Vagina (tissue), 2 donors: Measurements from ENCODE around the gene PCDHB13. TPM values are rescaled to one million over a fixed set of nuclear protein-coding genes. Genes with fewer than 3 reads are reported as not detected.
"Not testable (repeated sequence)": the region's sequence is repeated elsewhere in the genome, so short reads cannot be mapped to it uniquely, and the experiment has no call there.

Experiments used
- DNase-seq, 2 donors: peaks; one replicate each; pipeline ENCODE4 v3.0.0-alpha.2; 2017; ENCODE audit errors: extremely low spot score in 2 of 2
- H3K27ac ChIP-seq: fragments of 200-600 bp; sonication (generic); one replicate; pipeline ENCODE4 v1.5.1; 2019
- H3K27me3 ChIP-seq: fragments of 200-600 bp; sonication (generic); one replicate; pipeline ENCODE4 v1.5.1; 2019
- H3K36me3 ChIP-seq, 2 donors: fragments of 200-600 bp; sonication (generic); one replicate each; pipeline ENCODE4 v1.5.1; 2017 to 2019
- H3K4me1 ChIP-seq: fragments of 200-600 bp; sonication (generic); one replicate; pipeline ENCODE4 v1.5.1; 2019
- H3K4me3 ChIP-seq, 2 donors: fragments of 200-600 bp; sonication (generic); 1 replicate in 1 of 2; 2 replicates in 1 of 2; pipeline ENCODE4 v1.5.1; 2016 to 2019
- H3K9me3 ChIP-seq: fragments of 200-600 bp; sonication (generic); one replicate; pipeline ENCODE4 v1.5.1; 2019
- POLR2A ChIP-seq, 2 donors: fragments of 450-650 bp; IDR thresholded peaks; one replicate each; pipeline ENCODE4 v1.6.1; 2017; ENCODE audit warnings: antibody characterized with exemption in 2 of 2, mild to moderate bottlenecking in 2 of 2, moderate library complexity in 2 of 2
- POLR2AphosphoS5 ChIP-seq, 2 donors: sonication (generic); formaldehyde crosslinking; IDR thresholded peaks; one replicate each; pipeline ENCODE4 v1.9.0; 2017; ENCODE audit warnings: antibody characterized with exemption in 2 of 2, mild to moderate bottlenecking in 2 of 2, low read depth in 1 of 2; ENCODE audit not compliant: insufficient read depth in 1 of 2
- intact Hi-C: fragments of 100-400 bp; cut with DNase I; formaldehyde crosslinking; loops from one replicate; pipeline ENCODE4 v1.15.1; 2023
- total RNA-seq: library from RNA; depleted of rRNA; stranded (reverse); fragments of >200 nt; gene quantifications from one replicate; pipeline ENCODE4 v1.2.3, GENCODE V29; 2016
- TF ChIP-seq, protein P1 (sequence below), 3 experiments: fragments of 450-650 bp in 2 of 3; fragments of 200-600 bp in 1 of 3; sonication (generic) in 1 of 3; IDR thresholded peaks; one replicate each; pipeline ENCODE4 v1.5.1; 2017 to 2019; ENCODE audit warnings: antibody characterized with exemption in 3 of 3, mild to moderate bottlenecking in 2 of 3, moderate library complexity in 2 of 3

PCDHB13 gene
- total RNA-seq, result 3.7 TPM

DNA sequence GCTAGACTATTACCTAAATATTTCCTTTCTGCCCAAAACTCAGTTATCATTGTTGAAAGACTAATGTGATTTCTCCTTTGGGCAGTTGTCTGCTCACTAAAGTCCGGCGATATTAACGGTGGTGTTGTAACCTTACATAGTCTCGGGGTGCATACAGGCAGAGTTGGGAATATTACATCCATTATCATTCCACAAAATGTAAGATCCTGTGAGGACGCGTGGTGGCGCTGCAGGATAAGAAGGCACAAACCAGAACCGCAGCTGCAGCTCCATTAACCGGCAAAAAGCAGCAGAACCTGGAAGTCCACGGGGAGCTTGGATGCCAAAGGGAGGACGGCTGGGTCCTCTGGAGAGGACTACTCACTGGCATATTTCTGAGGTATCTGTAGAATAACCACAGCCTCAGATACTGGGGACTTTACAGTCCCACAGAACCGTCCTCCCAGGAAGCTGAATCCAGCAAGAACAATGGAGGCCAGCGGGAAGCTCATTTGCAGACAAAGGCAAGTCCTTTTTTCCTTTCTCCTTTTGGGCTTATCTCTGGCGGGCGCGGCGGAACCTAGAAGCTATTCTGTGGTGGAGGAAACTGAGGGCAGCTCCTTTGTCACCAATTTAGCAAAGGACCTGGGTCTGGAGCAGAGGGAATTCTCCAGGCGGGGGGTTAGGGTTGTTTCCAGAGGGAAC lies at the start of gene PCDHB13:
Gene PCDHB13, plus strand, starts transcription at position 264 of the 684 bp plus-strand sequence. Its CDS starts 205 bp downstream, at position 469.
- H3K27me3 ChIP-seq, H3K27ac ChIP-seq, intact Hi-C loops, H3K4me1 ChIP-seq, H3K36me3 ChIP-seq, DNase-seq: not testable (repeated sequence)
- H3K9me3 ChIP-seq, result peaks cover 22% of the 10 kb centered on the region
- H3K4me3 ChIP-seq, result peak within 1 kb of the TSS in 1 of 2 donors; percentile 11

DNA sequence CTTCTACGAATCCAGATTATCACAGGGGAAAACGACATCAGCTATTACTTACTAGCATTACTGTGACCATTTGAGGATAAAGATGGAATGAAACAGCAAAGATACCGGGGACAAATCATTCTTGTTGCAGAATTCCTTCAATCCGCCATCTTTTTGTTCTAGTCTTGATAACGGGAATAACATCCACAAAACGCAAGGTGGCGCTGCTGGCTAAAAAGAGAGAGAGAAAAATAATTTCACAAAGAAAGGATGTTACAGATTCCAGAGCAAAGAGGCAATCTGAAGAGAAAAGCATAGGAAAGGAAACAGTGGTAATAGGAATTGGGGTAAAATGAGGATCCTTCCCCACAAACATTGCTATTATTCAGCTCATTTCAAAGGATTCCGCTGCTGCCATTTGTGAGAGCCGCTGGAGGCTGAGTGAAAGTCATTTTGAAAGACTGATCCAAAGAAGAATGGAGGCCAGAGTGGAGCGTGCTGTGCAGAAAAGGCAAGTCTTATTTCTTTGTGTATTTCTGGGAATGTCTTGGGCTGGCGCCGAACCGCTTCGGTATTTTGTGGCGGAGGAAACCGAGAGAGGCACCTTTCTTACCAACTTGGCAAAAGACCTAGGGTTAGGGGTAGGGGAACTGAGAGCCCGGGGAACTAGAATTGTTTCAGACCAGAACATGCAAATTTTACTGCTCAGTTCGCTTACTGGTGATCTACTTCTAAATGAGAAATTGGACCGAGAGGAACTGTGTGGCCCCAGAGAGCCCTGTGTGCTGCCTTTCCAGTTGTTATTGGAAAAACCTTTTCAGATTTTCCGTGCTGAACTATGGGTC lies 41.1 kb upstream of the PCDHB13 start, which contains the start of gene PCDHB7:
Gene PCDHB7, plus strand, starts transcription at position 264 of the 824 bp plus-strand sequence. Its CDS starts 192 bp downstream, at position 456.
- H3K9me3 ChIP-seq, result peaks cover 15% of the 10 kb centered on the region
- peak within 1 kb of the TSS in 1 of 2 donors; percentile 9 for H3K4me3 ChIP-seq
- intact Hi-C loops, result no loop called here

DNA sequence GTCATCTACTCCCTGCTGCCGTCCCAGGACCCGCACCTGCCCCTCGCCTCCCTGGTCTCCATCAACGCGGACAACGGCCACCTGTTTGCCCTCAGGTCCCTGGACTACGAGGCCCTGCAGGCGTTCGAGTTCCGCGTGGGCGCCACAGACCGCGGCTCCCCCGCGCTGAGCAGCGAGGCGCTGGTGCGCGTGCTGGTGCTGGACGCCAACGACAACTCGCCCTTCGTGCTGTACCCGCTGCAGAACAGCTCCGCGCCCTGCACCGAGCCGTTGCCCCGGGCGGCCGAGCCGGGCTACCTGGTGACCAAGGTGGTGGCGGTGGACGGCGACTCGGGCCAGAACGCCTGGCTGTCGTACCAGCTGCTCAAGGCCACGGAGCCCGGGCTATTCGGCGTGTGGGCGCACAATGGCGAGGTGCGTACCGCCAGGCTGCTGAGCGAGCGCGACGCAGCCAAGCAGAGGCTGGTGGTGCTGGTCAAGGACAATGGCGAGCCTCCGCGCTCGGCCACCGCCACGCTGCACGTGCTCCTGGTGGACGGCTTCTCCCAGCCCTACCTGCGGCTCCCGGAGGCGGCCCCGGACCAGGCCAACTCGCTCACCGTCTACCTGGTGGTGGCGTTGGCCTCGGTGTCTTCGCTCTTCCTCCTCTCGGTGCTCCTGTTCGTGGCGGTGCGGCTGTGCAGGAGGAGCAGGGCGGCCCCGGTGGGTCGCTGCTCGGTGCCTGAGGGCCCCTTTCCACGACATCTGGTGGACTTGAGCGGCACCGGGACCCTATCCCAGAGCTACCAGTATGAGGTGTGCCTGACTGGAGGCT lies 39.2 kb upstream of the PCDHB13 start:
- not testable (repeated sequence) for H3K36me3 ChIP-seq, H3K4me1 ChIP-seq, H3K27me3 ChIP-seq, H3K4me3 ChIP-seq, H3K27ac ChIP-seq
- DNase-seq, result peak in 1 of 2 donors; percentile 88
- peaks cover 25% of the 10 kb centered on the region for H3K9me3 ChIP-seq
- intact Hi-C loops, result loop anchor here (5.0 kb wide), 1 partner anchor 1598 kb away; the partner anchor contains the start of gene ARHGAP26

More for the DNA sequence above, 41.1 kb upstream of the PCDHB13 start, which contains the start of gene PCDHB7:
- no peak for TF ChIP-seq POLR2AphosphoS5 (IDR thresholded peaks at IDR 0.05; ENCODE audit: insufficient read depth in 1 of 2, low read depth in 1 of 2)
- TF ChIP-seq, protein P1, sequence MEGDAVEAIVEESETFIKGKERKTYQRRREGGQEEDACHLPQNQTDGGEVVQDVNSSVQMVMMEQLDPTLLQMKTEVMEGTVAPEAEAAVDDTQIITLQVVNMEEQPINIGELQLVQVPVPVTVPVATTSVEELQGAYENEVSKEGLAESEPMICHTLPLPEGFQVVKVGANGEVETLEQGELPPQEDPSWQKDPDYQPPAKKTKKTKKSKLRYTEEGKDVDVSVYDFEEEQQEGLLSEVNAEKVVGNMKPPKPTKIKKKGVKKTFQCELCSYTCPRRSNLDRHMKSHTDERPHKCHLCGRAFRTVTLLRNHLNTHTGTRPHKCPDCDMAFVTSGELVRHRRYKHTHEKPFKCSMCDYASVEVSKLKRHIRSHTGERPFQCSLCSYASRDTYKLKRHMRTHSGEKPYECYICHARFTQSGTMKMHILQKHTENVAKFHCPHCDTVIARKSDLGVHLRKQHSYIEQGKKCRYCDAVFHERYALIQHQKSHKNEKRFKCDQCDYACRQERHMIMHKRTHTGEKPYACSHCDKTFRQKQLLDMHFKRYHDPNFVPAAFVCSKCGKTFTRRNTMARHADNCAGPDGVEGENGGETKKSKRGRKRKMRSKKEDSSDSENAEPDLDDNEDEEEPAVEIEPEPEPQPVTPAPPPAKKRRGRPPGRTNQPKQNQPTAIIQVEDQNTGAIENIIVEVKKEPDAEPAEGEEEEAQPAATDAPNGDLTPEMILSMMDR (IDR thresholded peaks at IDR 0.05), result no peak
- TF ChIP-seq POLR2A (IDR thresholded peaks at IDR 0.05), result no peak
- Histone ChIP-seq H3K27me3 (no peaks in the 10 kb centered on the region), H3K4me1 (no peaks in the 10 kb centered on the region), H3K27ac (no peak within 1 kb of the TSS), H3K36me3 (no peaks in the 10 kb centered on the region)
- no peak for DNase-seq

DNA sequence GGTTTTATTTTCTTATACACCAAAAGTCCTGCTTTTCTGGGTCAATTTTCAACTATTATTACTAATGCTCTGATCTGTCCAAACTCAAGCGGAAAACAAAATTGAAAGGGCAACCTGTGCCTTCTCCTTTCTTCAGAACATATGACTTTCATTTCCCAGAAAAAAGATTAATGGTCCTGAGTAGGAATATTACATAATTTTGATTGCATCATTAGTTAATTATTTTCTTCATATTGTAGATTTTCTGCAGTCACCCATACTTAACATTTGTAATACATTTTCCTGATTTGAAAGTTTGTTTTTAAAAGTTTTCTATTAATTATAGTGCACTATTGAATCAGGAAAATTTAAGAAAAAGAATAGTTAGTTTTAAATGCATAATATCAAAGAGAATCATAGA lies 37.8 kb upstream of the PCDHB13 start:
- intact Hi-C loops, result loop anchor here (5.0 kb wide), 1 partner anchor 1596 kb away; the partner anchor contains the start of gene ARHGAP26
- Histone ChIP-seq H3K4me1 (no peaks in the 10 kb centered on the region), H3K36me3 (no peaks in the 10 kb centered on the region), H3K4me3 (no peak overlapping the region), H3K27ac (no peak overlapping the region), H3K27me3 (no peaks in the 10 kb centered on the region), H3K9me3 (peaks cover 29% of the 10 kb centered on the region)
- TF ChIP-seq, protein P1 (IDR thresholded peaks at IDR 0.05), result no peak
- TF ChIP-seq POLR2AphosphoS5 (IDR thresholded peaks at IDR 0.05; ENCODE audit: insufficient read depth in 1 of 2, low read depth in 1 of 2), result no peak
- no peak for DNase-seq

DNA sequence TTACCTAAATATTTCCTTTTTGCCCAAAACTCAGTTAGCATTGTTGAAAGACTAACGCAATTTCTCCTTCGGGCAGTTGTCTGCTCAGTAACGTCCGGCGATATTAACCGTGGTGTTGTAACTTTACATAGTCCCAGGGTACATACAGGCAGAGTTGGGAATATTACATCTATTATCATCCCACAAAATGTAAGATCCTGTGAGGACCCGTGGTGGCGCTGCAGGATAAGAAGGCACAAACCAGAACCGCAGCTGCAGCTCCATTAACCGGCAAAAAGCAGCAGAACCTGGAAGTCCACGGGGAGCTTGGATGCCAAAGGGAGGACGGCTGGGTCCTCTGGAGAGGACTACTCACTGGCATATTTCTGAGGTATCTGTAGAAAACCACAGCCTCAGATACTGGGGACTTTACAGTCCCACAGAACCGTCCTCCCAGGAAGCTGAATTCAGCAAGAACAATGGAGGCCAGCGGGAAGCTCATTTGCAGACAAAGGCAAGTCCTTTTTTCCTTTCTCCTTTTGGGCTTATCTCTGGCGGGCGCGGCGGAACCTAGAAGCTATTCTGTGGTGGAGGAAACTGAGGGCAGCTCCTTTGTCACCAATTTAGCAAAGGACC lies 36.0 kb upstream of the PCDHB13 start, which contains the start of gene PCDHB8:
Gene PCDHB8, plus strand, starts transcription at position 214 of the 615 bp plus-strand sequence. Its CDS starts 245 bp downstream, at position 459.
- H3K9me3 ChIP-seq, result peaks cover 29% of the 10 kb centered on the region
- not testable (repeated sequence) for H3K36me3 ChIP-seq, DNase-seq, H3K4me1 ChIP-seq, H3K27ac ChIP-seq, H3K27me3 ChIP-seq, H3K4me3 ChIP-seq
- intact Hi-C loops, result loop anchor here (5.0 kb wide), 1 partner anchor 1595 kb away; the partner anchor contains the start of gene ARHGAP26

DNA sequence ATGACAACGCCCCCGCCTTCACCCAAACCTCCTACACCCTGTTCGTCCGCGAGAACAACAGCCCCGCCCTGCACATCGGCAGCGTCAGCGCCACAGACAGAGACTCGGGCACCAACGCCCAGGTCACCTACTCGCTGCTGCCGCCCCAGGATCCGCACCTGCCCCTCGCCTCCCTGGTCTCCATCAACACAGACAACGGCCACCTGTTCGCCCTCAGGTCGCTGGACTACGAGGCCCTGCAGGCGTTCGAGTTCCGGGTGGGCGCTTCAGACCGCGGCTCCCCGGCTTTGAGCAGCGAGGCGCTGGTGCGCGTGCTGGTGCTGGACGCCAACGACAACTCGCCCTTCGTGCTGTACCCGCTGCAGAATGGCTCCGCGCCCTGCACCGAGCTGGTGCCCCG lies 34.3 kb upstream of the PCDHB13 start:
- not testable (repeated sequence) for DNase-seq, H3K27ac ChIP-seq, H3K36me3 ChIP-seq, H3K4me3 ChIP-seq, H3K4me1 ChIP-seq, H3K27me3 ChIP-seq
- intact Hi-C loops, result loop anchor here (5.0 kb wide), 1 partner anchor 1593 kb away; the partner anchor contains the start of gene ARHGAP26
- peaks cover 36% of the 10 kb centered on the region for H3K9me3 ChIP-seq

DNA sequence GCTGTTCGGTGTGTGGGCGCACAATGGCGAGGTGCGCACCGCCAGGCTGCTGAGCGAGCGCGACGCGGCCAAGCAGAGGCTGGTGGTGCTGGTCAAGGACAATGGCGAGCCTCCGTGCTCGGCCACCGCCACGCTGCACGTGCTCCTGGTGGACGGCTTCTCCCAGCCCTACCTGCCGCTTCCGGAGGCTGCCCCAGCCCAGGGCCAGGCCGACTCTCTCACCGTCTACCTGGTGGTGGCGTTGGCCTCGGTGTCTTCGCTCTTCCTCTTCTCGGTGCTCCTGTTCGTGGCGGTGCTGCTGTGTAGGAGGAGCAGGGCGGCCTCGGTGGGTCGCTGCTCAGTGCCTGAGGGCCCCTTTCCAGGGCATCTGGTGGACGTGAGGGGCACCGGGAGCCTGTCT lies 33.8 kb upstream of the PCDHB13 start:
- not testable (repeated sequence) for DNase-seq, H3K27ac ChIP-seq, H3K36me3 ChIP-seq, H3K4me3 ChIP-seq, H3K4me1 ChIP-seq, H3K27me3 ChIP-seq
- peaks cover 36% of the 10 kb centered on the region for H3K9me3 ChIP-seq
- intact Hi-C loops, result loop anchor here (5.0 kb wide), 1 partner anchor 1592 kb away; the partner anchor contains the start of gene ARHGAP26
